ENCODE data around the gene DARS2. TPM values are rescaled to one million over a fixed set of nuclear protein-coding genes. Genes with fewer than 3 reads are reported as not detected.
"Not testable (repeated sequence)": the region's sequence is repeated elsewhere in the genome, so short reads cannot be mapped to it uniquely, and the experiment has no call there.

Gene DARS2
- total RNA-seq = 10 to 100 TPM; 10.3 to 35.5 (median 16.6) TPM

DNA sequence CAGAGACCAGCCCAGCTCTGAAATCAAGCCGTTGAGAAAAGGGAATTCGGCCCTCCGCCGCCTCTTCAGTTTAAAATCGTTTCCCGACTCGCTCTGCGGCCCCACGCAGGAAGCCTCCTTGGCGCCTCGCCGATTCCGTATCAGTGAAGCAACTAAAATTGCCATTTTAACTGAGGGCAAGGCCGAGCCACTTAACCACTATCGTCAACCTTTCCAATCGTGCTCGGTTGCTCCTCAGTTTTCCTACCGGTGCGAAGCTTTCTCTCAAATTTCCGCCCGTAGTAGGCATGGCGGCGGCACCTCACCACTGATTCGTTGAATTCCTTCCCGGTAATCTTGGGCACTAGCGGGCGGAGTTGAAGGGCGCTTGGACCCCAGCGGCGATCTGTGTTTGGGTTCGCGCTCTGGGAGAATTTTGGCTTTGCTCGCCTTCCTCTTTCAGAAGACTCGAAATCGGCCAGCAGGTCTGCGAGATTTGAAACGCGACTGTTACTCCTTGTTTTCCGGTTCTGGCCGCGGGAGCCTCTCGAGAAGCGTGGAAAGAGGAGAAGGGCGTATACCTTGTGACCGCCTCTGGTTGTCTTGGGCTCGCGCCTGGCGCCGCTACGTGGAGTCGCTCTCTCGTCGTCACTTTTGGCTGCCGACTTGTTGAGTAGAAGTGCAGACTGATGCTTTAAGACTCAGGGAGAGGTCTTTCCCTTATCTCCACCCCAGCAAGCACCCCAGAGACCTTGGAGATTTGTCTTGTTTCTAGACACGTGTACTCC is at the start of gene DARS2, which contains the start of gene CENPL:
Gene DARS2, plus strand, starts transcription at position 359 of the 767 bp plus-strand sequence. CDS start 557 bp downstream, outside the sequence.
Gene CENPL, minus strand, starts transcription at position 569 of the 767 bp plus-strand sequence. CDS start 13,584 bp downstream, outside the sequence.
- peak; percentile 90 to 98 (median 93) for DNase-seq
- peak; percentile 53 to 55 for TF ChIP-seq POLR2A (IDR thresholded peaks at IDR 0.05)
- TF ChIP-seq, protein P1, sequence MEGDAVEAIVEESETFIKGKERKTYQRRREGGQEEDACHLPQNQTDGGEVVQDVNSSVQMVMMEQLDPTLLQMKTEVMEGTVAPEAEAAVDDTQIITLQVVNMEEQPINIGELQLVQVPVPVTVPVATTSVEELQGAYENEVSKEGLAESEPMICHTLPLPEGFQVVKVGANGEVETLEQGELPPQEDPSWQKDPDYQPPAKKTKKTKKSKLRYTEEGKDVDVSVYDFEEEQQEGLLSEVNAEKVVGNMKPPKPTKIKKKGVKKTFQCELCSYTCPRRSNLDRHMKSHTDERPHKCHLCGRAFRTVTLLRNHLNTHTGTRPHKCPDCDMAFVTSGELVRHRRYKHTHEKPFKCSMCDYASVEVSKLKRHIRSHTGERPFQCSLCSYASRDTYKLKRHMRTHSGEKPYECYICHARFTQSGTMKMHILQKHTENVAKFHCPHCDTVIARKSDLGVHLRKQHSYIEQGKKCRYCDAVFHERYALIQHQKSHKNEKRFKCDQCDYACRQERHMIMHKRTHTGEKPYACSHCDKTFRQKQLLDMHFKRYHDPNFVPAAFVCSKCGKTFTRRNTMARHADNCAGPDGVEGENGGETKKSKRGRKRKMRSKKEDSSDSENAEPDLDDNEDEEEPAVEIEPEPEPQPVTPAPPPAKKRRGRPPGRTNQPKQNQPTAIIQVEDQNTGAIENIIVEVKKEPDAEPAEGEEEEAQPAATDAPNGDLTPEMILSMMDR (IDR thresholded peaks at IDR 0.05) = peak in 1 of 6 experiments; percentile 2
- Histone ChIP-seq H3K27ac (peak within 1 kb of the TSS; percentile 83 to 94 (median 88)), H3K9me3 (no peaks in the 10 kb centered on the region), H3K36me3 (no peaks in the 10 kb centered on the region), H3K4me1 (peaks cover 0 to 12% (median 3%) of the 10 kb centered on the region in 4 donors), H3K4me3 (peak within 1 kb of the TSS; percentile 66 to 86 (median 70)), H3K27me3 (no peaks in the 10 kb centered on the region)

DNA sequence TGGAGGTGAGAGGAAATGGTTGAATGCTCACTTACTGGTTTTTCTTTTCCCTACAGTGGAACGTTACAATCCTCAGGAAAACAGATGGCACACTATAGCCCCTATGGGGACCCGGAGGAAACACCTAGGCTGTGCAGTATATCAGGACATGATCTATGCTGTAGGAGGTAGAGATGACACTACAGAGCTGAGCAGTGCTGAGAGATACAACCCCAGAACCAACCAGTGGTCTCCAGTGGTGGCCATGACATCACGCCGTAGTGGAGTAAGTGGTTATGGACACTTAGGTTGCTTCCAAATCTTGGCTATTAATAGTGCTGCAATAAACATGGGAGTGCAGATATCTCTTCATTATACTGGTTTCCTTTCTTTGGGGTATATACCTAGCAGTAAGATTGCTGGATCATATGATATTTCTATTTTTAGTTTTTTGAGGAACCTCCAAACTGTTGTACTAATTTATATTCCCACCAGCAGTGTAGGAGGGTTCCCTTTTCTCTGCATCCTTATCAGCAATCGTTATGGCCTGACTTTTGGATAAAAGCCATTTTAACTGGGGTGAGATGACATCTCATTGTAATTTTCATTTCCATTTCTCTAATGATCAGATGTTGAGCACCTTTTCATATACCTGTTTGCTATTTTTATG is 48.8 kb upstream of the DARS2 start:
- Histone ChIP-seq H3K27me3 (no peaks in the 10 kb centered on the region), H3K9me3 (no peaks in the 10 kb centered on the region), H3K4me3 (no peak overlapping the region), H3K27ac (no peak overlapping the region), H3K4me1 (no peaks in the 10 kb centered on the region), H3K36me3 (peaks cover 0 to 68% (median 0%) of the 10 kb centered on the region in 3 donors)
- no peak for DNase-seq
- no peak for TF ChIP-seq POLR2A (IDR thresholded peaks at IDR 0.05)
- TF ChIP-seq, protein P1 (IDR thresholded peaks at IDR 0.05) = no peak

DNA sequence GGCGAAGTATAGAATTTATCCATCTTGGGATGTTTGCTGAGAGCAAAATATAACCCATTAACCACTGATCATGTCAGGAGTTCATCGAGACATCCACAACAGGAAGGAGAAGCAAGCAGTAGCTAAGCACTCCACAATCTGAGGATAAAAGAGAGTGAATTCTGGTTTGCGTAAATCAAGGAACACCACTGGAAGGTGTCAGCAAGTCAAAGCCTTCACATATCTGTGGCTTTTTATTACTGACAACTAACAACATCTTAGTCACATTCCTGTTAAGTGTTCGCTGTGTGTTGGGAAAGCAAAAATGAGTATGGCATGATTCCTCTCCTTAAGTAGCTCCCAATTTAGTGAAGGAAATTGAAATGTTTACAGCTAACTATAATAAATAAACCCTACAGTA is 44.5 kb upstream of the DARS2 start:
- no peak for DNase-seq
- H3K36me3 ChIP-seq = peaks cover 0 to 94% (median 0%) of the 10 kb centered on the region in 3 donors
- no peak overlapping the region for H3K27ac ChIP-seq
- no peaks in the 10 kb centered on the region for H3K9me3 ChIP-seq
- TF ChIP-seq POLR2A (IDR thresholded peaks at IDR 0.05) = no peak
- H3K4me1 ChIP-seq = no peaks in the 10 kb centered on the region
- no peak overlapping the region for H3K4me3 ChIP-seq
- H3K27me3 ChIP-seq = no peaks in the 10 kb centered on the region

- H3K36me3 ChIP-seq = peaks cover 0 to 63% (median 0%) of the 10 kb centered on the region in 3 donors
Measured at GRCh38 chr1:173784997-173785396, 39.5 kb upstream of the DARS2 start.

DNA sequence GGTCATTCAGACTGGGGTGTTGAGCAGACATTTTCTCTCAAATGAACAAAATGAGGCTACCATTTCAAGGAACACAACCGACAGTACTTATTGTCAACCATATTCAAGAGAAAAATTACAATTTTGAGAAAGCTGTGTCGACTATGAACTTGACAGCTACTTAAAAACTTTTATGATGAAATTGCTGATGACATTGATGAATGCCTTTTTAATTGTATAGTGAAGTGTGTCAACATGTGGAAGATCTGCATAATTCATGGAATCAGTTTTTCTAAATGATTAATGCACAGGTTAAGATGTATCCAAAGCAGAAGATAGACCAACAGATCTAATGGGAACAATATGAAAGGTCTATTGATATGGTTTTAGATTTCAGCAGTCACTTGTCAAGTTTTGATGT is 34.6 kb upstream of the DARS2 start:
- DNase-seq = no peak
- Histone ChIP-seq H3K9me3 (no peaks in the 10 kb centered on the region), H3K27me3 (no peaks in the 10 kb centered on the region), H3K27ac (no peak overlapping the region), H3K4me1 (no peaks in the 10 kb centered on the region), H3K36me3 (peaks cover 0 to 17% (median 0%) of the 10 kb centered on the region in 3 donors), H3K4me3 (no peak overlapping the region)
- no peak for TF ChIP-seq POLR2A (IDR thresholded peaks at IDR 0.05)
- TF ChIP-seq, protein P1 (IDR thresholded peaks at IDR 0.05) = no peak

More at GRCh38 chr1:173784997-173785396, 39.5 kb upstream of the DARS2 start:
- no peaks in the 10 kb centered on the region for H3K4me1 ChIP-seq
- no peak overlapping the region for H3K27ac ChIP-seq
- H3K27me3 ChIP-seq = no peaks in the 10 kb centered on the region
- no peak overlapping the region for H3K4me3 ChIP-seq
- no peak for TF ChIP-seq POLR2A (IDR thresholded peaks at IDR 0.05)
- TF ChIP-seq, protein P1 (IDR thresholded peaks at IDR 0.05) = no peak
- DNase-seq = no peak
- no peaks in the 10 kb centered on the region for H3K9me3 ChIP-seq

DNA sequence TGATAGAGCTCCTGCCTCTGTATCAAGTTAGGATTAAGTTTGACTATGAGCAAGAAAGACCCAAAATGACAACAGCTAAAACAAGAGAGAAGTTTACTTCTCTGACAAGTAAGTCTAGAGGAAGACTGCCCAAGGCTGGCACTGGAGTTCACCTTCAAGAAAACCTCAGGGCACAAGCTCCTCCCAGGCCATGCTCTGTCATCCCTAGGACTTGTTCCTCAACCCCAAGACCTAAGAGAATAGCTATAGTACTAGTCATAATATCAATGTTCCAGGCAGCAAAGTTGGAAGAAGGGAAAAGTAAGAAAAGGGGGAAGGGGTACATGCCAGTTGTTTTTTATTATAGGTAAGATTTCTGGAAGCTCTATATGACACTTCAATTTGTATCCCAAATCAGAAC is 26.4 kb upstream of the DARS2 start:
- H3K9me3 ChIP-seq = no peaks in the 10 kb centered on the region
- H3K36me3 ChIP-seq = peaks cover 0 to 7% (median 0%) of the 10 kb centered on the region in 3 donors
- TF ChIP-seq POLR2A (IDR thresholded peaks at IDR 0.05) = no peak
- TF ChIP-seq, protein P1 (IDR thresholded peaks at IDR 0.05) = no peak
- no peaks in the 10 kb centered on the region for H3K4me1 ChIP-seq
- no peak overlapping the region for H3K27ac ChIP-seq
- DNase-seq = no peak
- H3K27me3 ChIP-seq = no peaks in the 10 kb centered on the region
- H3K4me3 ChIP-seq = no peak overlapping the region

- H3K27ac ChIP-seq, H3K27me3 ChIP-seq, H3K4me3 ChIP-seq, H3K9me3 ChIP-seq, H3K36me3 ChIP-seq, DNase-seq, H3K4me1 ChIP-seq: not testable (repeated sequence)
Measured at GRCh38 chr1:173799995-173800394, 24.5 kb upstream of the DARS2 start.
